Breast epithelium (tissue), 3 donors: Measurements from ENCODE around the gene SOST.

Experiments used
- CTCF ChIP-seq, 3 donors: fragments of 450-650 bp; IDR thresholded peaks; one replicate each; pipeline ENCODE4 v1.5.1; 2016 to 2017; ENCODE audit warnings: antibody characterized with exemption in 3 of 3, mild to moderate bottlenecking in 3 of 3, moderate library complexity in 3 of 3
- POLR2AphosphoS5 ChIP-seq, 3 donors: sonication (generic); formaldehyde crosslinking; IDR thresholded peaks; one replicate each; pipeline ENCODE4 v1.6.1; 2017; ENCODE audit warnings: antibody characterized with exemption in 3 of 3

DNA sequence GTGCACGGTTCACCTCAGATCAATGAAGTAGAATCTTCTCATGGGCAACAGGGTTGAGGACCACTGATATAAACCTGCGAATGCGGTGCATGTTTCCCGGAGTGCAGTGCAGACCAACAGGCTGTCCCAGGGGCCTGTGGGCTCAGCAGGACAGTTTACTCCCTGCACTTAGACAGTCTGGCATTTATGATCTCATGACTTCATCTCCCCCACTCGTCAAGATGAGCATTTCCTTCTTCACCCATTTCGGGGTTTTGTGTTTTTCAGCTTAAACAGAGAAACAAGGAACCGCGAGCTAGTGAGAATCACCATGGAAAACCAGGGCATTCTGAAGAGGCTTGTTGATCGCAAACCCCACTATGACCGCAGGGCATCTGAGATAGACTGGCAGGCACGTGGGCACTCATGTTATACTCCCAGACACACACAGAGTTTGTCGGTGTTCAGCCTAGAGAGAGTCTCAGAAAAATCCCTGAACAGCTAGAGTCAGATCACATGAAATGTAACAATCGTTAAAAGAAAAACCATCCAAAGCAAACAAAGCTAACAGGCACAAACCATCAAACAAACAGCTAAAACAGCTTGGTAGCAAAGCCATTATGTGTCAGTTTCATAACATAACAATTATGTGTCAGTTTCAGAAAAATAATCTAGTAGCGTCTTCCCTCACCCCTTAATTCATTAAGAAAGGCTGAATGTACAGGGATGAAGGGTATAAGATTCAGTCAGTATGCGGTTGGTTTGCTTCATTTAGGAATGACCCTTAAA, 24.5 kb upstream of the SOST start:
- TF ChIP-seq CTCF (IDR thresholded peaks at IDR 0.05): no peak
- TF ChIP-seq POLR2AphosphoS5 (IDR thresholded peaks at IDR 0.05): no peak
